Measurements from ENCODE around the gene GOSR1.
A peak's percentile ranks its signal among the peaks of the same experiment; 100 is the strongest.

- TF ChIP-seq ZNF169 (tag by site-specific recombination; IDR thresholded peaks at IDR 0.05) (no peak), CTCF (tag by site-specific recombination; IDR thresholded peaks at IDR 0.05) (peak; percentile 50), ZNF16 (tag by site-specific recombination; IDR thresholded peaks at IDR 0.05; ENCODE audit: low read depth) (no peak), ZBTB20 (tag by site-specific recombination; IDR thresholded peaks at IDR 0.05) (no peak), ZBTB49 (tag by site-specific recombination; IDR thresholded peaks at IDR 0.05; ENCODE audit: low read depth) (no peak), ZBTB17 (tag by site-specific recombination; IDR thresholded peaks at IDR 0.05) (no peak), ZNF184 (tag by site-specific recombination; IDR thresholded peaks at IDR 0.05) (no peak), ZBTB8A (tag by site-specific recombination; IDR thresholded peaks at IDR 0.05) (no peak), ZSCAN30 (tag by site-specific recombination; IDR thresholded peaks at IDR 0.05) (no peak), ATF2 (tag by site-specific recombination; IDR thresholded peaks at IDR 0.05; ENCODE audit: low read depth) (no peak)
These were observed 77.9 kb downstream of the GOSR1 start for GRCh38 chr17:30554839-30555751.

Data from HEK293 (cell line).